Effector memory CD4-positive, alpha-beta T cell (primary cell): ENCODE data around the gene TAX1BP1.

ENCODE experiments used
- DNase-seq, 3 donors: peaks; one replicate each; pipeline ENCODE4 v3.0.0-alpha.2; 2020
- H3K27ac ChIP-seq: 2 replicates; pipeline ENCODE4 v1.7.0; 2013; ENCODE audit warnings: mild to moderate bottlenecking, low read length, moderate library complexity; ENCODE audit not compliant: insufficient read depth, poor library complexity, severe bottlenecking
- H3K27me3 ChIP-seq: replicated peaks from 2 replicates; pipeline ENCODE4 v1.7.0; 2013; ENCODE audit warnings: mild to moderate bottlenecking, low read length; ENCODE audit not compliant: insufficient read depth, control insufficient read depth, poor library complexity, severe bottlenecking
- H3K36me3 ChIP-seq: 2 replicates; pipeline ENCODE4 v1.7.0; 2013; ENCODE audit warnings: mild to moderate bottlenecking, low read length, moderate library complexity; ENCODE audit not compliant: control insufficient read depth, insufficient read depth
- H3K4me1 ChIP-seq: 2 replicates; pipeline ENCODE4 v1.7.0; 2013; ENCODE audit warnings: low read length, mild to moderate bottlenecking; ENCODE audit not compliant: control insufficient read depth, insufficient read depth, poor library complexity, severe bottlenecking
- H3K4me3 ChIP-seq: 2 replicates; pipeline ENCODE4 v1.7.0; 2013; ENCODE audit warnings: low read length, low read depth, mild to moderate bottlenecking; ENCODE audit not compliant: insufficient read depth, poor library complexity, severe bottlenecking
- H3K9me3 ChIP-seq: 2 replicates; pipeline ENCODE4 v1.7.0; 2013; ENCODE audit warnings: mild to moderate bottlenecking, low read length, moderate library complexity; ENCODE audit not compliant: control insufficient read depth

The TAX1BP1 gene

GRCh38 chr7:27799212-27799611 lies 59.2 kb downstream of the TAX1BP1 start:
- peaks cover 20% of the 10 kb centered on the region for H3K36me3 ChIP-seq
- H3K4me3 ChIP-seq = no peak overlapping the region
- H3K9me3 ChIP-seq = no peaks in the 10 kb centered on the region
- H3K4me1 ChIP-seq = no peaks in the 10 kb centered on the region
- no peak overlapping the region for H3K27ac ChIP-seq
- H3K27me3 ChIP-seq = no peaks in the 10 kb centered on the region
- DNase-seq = no peak

- H3K4me3 ChIP-seq = no peak overlapping the region
- no peaks in the 10 kb centered on the region for H3K4me1 ChIP-seq
- H3K27me3 ChIP-seq = no peaks in the 10 kb centered on the region
- peaks cover 6% of the 10 kb centered on the region for H3K36me3 ChIP-seq
- no peak for DNase-seq
- H3K9me3 ChIP-seq = no peaks in the 10 kb centered on the region
- H3K27ac ChIP-seq = no peak overlapping the region
Measured at GRCh38 chr7:27802999-27803398, 63.0 kb downstream of the TAX1BP1 start.

- H3K36me3 ChIP-seq = peaks cover 6% of the 10 kb centered on the region
- no peak for DNase-seq
- no peaks in the 10 kb centered on the region for H3K4me1 ChIP-seq
- no peaks in the 10 kb centered on the region for H3K27me3 ChIP-seq
- no peak overlapping the region for H3K4me3 ChIP-seq
- H3K27ac ChIP-seq = no peak overlapping the region
- no peaks in the 10 kb centered on the region for H3K9me3 ChIP-seq
Measured at GRCh38 chr7:27804139-27804538, 64.2 kb downstream of the TAX1BP1 start.

- no peak for DNase-seq
Measured at GRCh38 chr7:27808626-27809025, 68.7 kb downstream of the TAX1BP1 start.

GRCh38 chr7:27810186-27810585 lies 70.2 kb downstream of the TAX1BP1 start:
- H3K4me1 ChIP-seq = no peaks in the 10 kb centered on the region
- no peak overlapping the region for H3K27ac ChIP-seq
- no peaks in the 10 kb centered on the region for H3K27me3 ChIP-seq
- DNase-seq = no peak
- no peak overlapping the region for H3K4me3 ChIP-seq
- no peaks in the 10 kb centered on the region for H3K9me3 ChIP-seq
- H3K36me3 ChIP-seq = peaks cover 8% of the 10 kb centered on the region

More at GRCh38 chr7:27808626-27809025, 68.7 kb downstream of the TAX1BP1 start:
- no peaks in the 10 kb centered on the region for H3K9me3 ChIP-seq
- H3K4me3 ChIP-seq = no peak overlapping the region
- H3K36me3 ChIP-seq = peaks cover 8% of the 10 kb centered on the region
- H3K27ac ChIP-seq = no peak overlapping the region
- no peaks in the 10 kb centered on the region for H3K27me3 ChIP-seq
- no peaks in the 10 kb centered on the region for H3K4me1 ChIP-seq

GRCh38 chr7:27812706-27813105 lies 72.7 kb downstream of the TAX1BP1 start:
- H3K4me3 ChIP-seq = no peak overlapping the region
- H3K27ac ChIP-seq = no peak overlapping the region
- no peaks in the 10 kb centered on the region for H3K27me3 ChIP-seq
- H3K9me3 ChIP-seq = no peaks in the 10 kb centered on the region
- H3K36me3 ChIP-seq = peaks cover 19% of the 10 kb centered on the region
- no peak for DNase-seq
- no peaks in the 10 kb centered on the region for H3K4me1 ChIP-seq

- DNase-seq = no peak
- H3K4me1 ChIP-seq = no peaks in the 10 kb centered on the region
- H3K4me3 ChIP-seq = no peak overlapping the region
- no peaks in the 10 kb centered on the region for H3K27me3 ChIP-seq
- no peaks in the 10 kb centered on the region for H3K9me3 ChIP-seq
- peaks cover 6% of the 10 kb centered on the region for H3K36me3 ChIP-seq
- H3K27ac ChIP-seq = no peak overlapping the region
Measured at GRCh38 chr7:27822245-27822644, 82.3 kb downstream of the TAX1BP1 start.

GRCh38 chr7:27825891-27826290 lies 85.9 kb downstream of the TAX1BP1 start:
- Histone ChIP-seq H3K27me3 (no peaks in the 10 kb centered on the region), H3K36me3 (peaks cover 22% of the 10 kb centered on the region), H3K4me1 (no peaks in the 10 kb centered on the region), H3K4me3 (no peak overlapping the region), H3K27ac (no peak overlapping the region), H3K9me3 (no peaks in the 10 kb centered on the region)
- no peak for DNase-seq

GRCh38 chr7:27826357-27826756 lies 86.4 kb downstream of the TAX1BP1 start:
- DNase-seq = no peak
- Histone ChIP-seq H3K27ac (no peak overlapping the region), H3K36me3 (peaks cover 23% of the 10 kb centered on the region), H3K4me3 (no peak overlapping the region), H3K4me1 (no peaks in the 10 kb centered on the region), H3K27me3 (no peaks in the 10 kb centered on the region), H3K9me3 (no peaks in the 10 kb centered on the region)

- Histone ChIP-seq H3K27ac (no peak overlapping the region), H3K27me3 (no peaks in the 10 kb centered on the region), H3K4me1 (no peaks in the 10 kb centered on the region), H3K4me3 (no peak overlapping the region), H3K36me3 (peaks cover 4% of the 10 kb centered on the region), H3K9me3 (no peaks in the 10 kb centered on the region)
- DNase-seq = no peak
Measured at GRCh38 chr7:27834179-27834921, 94.4 kb downstream of the TAX1BP1 start.
